Skeletal muscle tissue (tissue), 4 donors: ENCODE measurements around the gene FLRT3. TPM values are rescaled to one million over a fixed set of nuclear protein-coding genes. Genes with fewer than 3 reads are reported as not detected.

Source experiments
- H3K27ac ChIP-seq: one replicate; pipeline ENCODE4 v1.7.0; 2013; ENCODE audit warnings: mild to moderate bottlenecking, low read depth, low read length, inconsistent platforms
- H3K27me3 ChIP-seq, 3 donors: one replicate each; pipeline ENCODE4 v1.7.0; 2013; ENCODE audit warnings: low read length in 3 of 3; ENCODE audit not compliant: control insufficient read depth in 3 of 3, insufficient read depth in 3 of 3
- H3K36me3 ChIP-seq, 3 donors: one replicate each; pipeline ENCODE4 v1.7.0; 2013; ENCODE audit warnings: low read length in 3 of 3; ENCODE audit not compliant: control insufficient read depth in 3 of 3, insufficient read depth in 3 of 3
- H3K4me1 ChIP-seq, 3 donors: one replicate each; pipeline ENCODE4 v1.7.0; 2013; ENCODE audit warnings: low read length in 3 of 3, mild to moderate bottlenecking in 3 of 3; ENCODE audit not compliant: control insufficient read depth in 3 of 3, insufficient read depth in 3 of 3
- H3K4me3 ChIP-seq, 3 donors: one replicate each; pipeline ENCODE4 v1.7.0; 2013; ENCODE audit warnings: low read length in 3 of 3
- H3K9ac ChIP-seq, 3 donors: one replicate each; pipeline ENCODE4 v1.7.0; 2013; ENCODE audit warnings: low read length in 3 of 3, mild to moderate bottlenecking in 3 of 3, moderate library complexity in 2 of 3, low read depth in 1 of 3
- H3K9me3 ChIP-seq, 3 donors: one replicate each; pipeline ENCODE4 v1.7.0; 2013; ENCODE audit warnings: low read length in 3 of 3; ENCODE audit not compliant: control insufficient read depth in 3 of 3
- total RNA-seq: library from RNA; depleted of rRNA; stranded (reverse); fragments of >200 nt; gene quantifications from one replicate; pipeline ENCODE4 v1.2.3, GENCODE V29; 2014
- donor health status: Osteomylitis.

Gene FLRT3
- total RNA-seq = 9.4 TPM

DNA sequence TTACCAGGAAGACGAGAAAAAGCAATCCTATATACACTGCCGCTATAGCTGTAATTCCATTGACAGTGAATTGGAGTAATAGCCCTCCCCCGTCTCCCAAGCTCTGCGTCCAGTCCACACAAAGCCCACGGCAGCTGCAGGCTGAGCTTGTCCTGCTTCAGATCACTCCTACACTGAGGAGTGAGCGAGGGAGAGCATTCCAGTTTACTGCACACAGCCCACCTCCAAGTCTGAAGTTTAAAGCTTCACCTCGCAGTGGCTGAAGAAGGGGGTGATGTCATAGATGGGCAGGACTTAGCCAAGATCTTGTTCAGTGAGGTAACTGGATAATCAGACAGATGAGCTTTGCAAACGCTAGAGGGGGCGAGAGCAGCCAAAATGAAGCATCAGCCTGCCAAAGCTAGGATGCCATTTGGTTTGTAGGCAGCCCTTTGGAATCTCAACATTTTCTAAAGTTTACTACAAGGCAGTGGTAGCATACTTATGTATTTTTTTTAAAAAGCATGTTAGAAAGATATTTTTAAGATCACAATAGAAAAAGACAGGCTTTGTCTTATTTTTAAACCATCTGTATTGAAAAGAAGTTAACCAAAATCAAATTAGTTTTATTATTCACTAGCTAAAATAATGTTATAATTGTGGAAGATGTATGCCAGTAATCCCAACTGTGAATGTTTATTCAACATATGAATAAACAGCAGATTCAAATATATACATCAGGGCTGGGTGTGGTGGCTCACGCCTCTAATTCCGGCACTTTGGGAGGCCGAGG, at the start of gene FLRT3:
TSS of gene FLRT3 (minus strand) at position 213 of the 772 bp plus-strand sequence. CDS start 10,106 bp downstream, outside the sequence.
- H3K36me3 ChIP-seq = no peaks in the 10 kb centered on the region
- H3K27me3 ChIP-seq = no peaks in the 10 kb centered on the region
- peak within 1 kb of the TSS; percentile 59 for H3K27ac ChIP-seq
- H3K4me1 ChIP-seq = peaks cover 4 to 12% (median 10%) of the 10 kb centered on the region in 3 donors
- H3K4me3 ChIP-seq = peak within 1 kb of the TSS; percentile 68 to 78 (median 70)
- peak within 1 kb of the TSS; percentile 63 to 80 (median 69) for H3K9ac ChIP-seq
- H3K9me3 ChIP-seq = no peaks in the 10 kb centered on the region

DNA sequence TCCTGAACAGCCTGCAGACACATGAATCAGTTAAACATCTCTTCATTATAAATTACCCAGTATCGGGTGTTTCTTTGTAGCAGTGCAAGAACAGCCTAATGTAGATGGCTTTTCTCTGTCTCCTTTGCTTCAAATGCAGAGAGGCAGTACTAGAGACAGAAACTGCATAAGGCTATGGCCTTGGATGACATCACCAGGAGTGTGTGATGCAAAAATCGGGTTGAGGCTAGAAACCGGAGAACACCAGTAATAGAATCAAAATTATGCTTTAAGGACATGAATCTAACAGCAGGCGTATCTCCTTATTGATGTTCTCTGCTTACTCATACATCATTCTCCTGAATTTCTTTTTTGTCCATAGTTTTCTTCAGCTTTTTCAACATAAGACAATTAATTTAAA, 49.3 kb upstream of the FLRT3 start:
- no peak overlapping the region for H3K9ac ChIP-seq

DNA sequence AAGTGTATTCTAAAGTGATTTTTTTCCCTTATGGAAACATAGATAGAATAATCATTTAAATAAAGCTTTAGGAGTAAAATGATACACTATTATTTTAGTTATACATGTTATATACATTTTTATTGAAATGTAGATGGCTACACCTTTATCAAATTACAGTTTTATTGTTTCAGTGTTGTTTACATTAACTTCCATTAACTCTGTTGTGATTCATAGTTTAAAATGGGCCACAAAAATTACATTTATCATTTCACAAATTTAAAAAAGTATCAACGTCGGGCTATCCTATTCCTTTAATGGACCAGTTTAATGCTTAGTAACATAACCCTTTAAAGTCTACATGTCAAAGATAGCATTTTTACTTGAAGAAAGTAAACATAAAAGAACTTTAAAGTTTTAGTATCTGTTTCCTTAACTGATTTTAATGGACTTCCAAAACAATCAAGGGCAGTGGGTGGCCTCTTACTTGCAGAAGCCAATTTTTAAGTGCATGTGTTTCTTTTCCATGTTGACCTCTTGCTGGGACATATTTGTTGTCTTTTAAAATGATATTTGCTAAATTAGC, 47.8 kb upstream of the FLRT3 start:
- H3K36me3 ChIP-seq = no peaks in the 10 kb centered on the region
- no peaks in the 10 kb centered on the region for H3K4me1 ChIP-seq
- H3K9me3 ChIP-seq = peaks cover 0 to 7% (median 3%) of the 10 kb centered on the region in 3 donors
- H3K9ac ChIP-seq = no peak overlapping the region
- H3K27me3 ChIP-seq = no peaks in the 10 kb centered on the region
- no peak overlapping the region for H3K27ac ChIP-seq
- no peak overlapping the region for H3K4me3 ChIP-seq

More for the DNA sequence above, 49.3 kb upstream of the FLRT3 start:
- Histone ChIP-seq H3K4me1 (no peaks in the 10 kb centered on the region), H3K27me3 (no peaks in the 10 kb centered on the region), H3K36me3 (no peaks in the 10 kb centered on the region), H3K9me3 (peaks cover 0 to 7% (median 3%) of the 10 kb centered on the region in 3 donors), H3K4me3 (no peak overlapping the region), H3K27ac (no peak overlapping the region)

DNA sequence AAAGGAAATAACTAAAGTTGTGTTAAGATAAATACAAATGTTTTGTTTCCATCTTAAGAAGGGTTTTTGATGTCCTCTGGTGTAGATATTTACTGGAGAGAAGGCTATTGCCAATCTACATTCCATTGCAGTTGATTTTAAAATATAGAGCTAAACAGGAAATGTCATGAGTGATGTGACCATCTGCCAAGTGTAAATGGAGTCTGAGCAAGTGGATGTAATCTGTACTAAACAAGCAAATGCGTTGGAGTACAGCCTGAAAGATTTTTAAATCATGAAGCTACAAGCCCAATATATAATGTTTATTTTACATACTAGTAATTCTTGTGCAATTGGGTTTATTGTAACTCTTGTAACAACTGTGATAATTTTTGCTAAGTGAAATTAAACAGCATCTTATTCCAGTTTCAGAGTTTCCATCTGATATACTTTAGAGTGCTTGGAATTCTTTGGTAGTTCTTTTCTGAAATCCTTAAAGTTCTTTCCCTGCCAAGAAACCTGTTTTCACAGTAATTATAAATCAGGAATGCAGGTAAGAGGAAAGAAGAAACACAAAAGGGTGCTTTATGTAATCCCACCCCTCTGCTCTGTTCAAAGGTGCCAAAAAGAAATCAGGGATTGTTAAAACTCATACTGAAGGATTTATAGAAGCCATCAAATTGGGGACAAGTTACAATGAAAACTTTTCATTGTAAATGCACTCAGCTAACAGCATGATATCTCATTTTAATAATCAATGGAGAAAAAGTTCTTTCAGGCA, 47.2 kb upstream of the FLRT3 start:
- peaks cover 0 to 7% (median 3%) of the 10 kb centered on the region in 3 donors for H3K9me3 ChIP-seq
- H3K36me3 ChIP-seq = no peaks in the 10 kb centered on the region
- H3K27me3 ChIP-seq = no peaks in the 10 kb centered on the region

DNA sequence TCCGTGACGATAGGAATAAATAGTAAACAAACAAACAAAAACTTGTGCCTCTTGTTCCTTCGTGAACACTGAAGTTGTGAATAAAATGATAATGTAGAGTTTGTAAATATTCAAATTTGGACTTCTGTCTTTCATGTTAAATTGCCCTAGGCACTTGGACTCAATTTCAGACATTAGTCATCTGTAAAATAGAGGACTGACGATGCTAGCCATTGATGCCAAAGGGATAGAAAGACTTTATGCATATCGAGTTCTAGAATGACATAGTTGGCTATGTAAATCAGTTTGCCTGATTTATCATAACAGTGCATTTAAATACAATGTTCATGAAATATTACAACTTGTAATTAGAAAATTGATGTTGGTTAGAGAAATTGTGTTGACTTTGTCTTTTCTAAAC, 45.9 kb upstream of the FLRT3 start:
- Histone ChIP-seq H3K27me3 (no peaks in the 10 kb centered on the region), H3K4me3 (no peak overlapping the region), H3K27ac (no peak overlapping the region), H3K36me3 (no peaks in the 10 kb centered on the region), H3K4me1 (no peaks in the 10 kb centered on the region), H3K9me3 (peaks cover 0 to 7% (median 3%) of the 10 kb centered on the region in 3 donors), H3K9ac (no peak overlapping the region)

More for the DNA sequence above, 47.2 kb upstream of the FLRT3 start:
- H3K4me1 ChIP-seq = no peaks in the 10 kb centered on the region
- no peak overlapping the region for H3K4me3 ChIP-seq
- no peak overlapping the region for H3K9ac ChIP-seq
- no peak overlapping the region for H3K27ac ChIP-seq

DNA sequence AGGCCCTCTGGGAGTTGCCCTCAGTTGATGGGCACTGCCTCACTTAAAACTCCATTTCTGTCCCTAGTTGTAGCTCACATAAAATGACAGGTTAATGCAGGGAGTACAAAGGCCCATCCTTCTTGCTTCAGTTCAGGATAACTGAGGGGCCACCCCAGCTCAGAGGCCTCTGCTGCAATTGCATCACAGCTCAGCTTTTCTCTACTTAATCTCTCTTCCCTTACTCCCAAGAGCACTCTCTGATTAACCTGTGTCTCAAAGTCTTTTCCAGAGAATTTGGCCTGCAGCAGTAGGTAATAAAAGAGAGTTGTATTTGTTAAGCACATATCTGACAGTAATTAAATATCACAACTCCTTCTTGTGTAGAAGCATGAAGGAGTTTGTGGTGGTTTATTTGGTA, 40.9 kb upstream of the FLRT3 start:
- Histone ChIP-seq H3K36me3 (no peaks in the 10 kb centered on the region), H3K9me3 (no peaks in the 10 kb centered on the region), H3K27me3 (no peaks in the 10 kb centered on the region), H3K4me3 (no peak overlapping the region), H3K4me1 (no peaks in the 10 kb centered on the region), H3K9ac (no peak overlapping the region), H3K27ac (no peak overlapping the region)

DNA sequence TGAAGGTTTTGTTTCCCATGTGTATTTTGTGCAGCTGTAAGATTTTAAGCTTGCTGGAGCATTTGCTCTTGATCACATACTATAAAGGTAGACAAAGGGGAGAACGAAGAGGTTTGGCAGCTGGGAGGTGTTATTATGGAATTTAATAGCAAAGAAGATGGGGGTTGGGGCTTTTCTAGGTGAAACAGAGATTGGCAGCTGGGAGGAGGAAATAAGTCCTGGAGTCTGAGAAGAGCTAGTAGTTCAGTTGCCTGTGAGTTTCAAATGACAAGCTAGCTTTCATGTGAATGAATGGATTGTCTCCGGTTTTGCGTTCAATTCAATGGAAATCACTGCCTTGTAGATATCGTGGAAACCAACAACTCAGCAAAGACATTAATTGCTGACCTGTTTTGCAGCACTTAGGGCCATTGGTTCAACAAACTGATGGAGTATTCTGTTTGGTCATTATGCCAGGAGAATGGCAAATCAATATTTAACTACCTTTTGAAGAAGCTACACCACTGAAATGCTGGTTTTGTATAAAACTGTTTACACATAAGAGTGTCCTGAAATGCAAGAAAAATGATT, 38.1 kb upstream of the FLRT3 start:
- Histone ChIP-seq H3K9me3 (no peaks in the 10 kb centered on the region), H3K36me3 (no peaks in the 10 kb centered on the region), H3K27me3 (no peaks in the 10 kb centered on the region), H3K4me3 (no peak overlapping the region), H3K27ac (no peak overlapping the region), H3K9ac (no peak overlapping the region), H3K4me1 (no peaks in the 10 kb centered on the region)

DNA sequence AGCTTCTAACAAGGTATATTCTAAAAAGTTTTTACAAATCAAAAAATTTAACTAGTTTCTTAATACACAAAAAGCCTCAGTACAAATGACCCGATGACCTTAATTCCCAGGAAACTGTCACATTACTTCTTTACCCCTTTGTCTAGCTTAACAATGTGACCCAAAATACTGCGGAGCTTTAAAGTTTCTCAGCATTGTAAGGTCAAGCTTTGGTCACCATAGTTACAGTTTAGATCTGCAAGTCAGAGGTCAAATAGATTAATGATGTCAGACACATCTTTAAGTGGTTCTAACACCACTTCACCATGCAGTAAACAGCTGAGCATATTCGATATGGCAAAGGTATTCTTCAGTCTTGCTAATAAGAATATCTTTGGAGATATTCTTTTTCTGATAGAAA, 36.8 kb upstream of the FLRT3 start:
- no peaks in the 10 kb centered on the region for H3K4me1 ChIP-seq
- no peak overlapping the region for H3K27ac ChIP-seq
- no peak overlapping the region for H3K4me3 ChIP-seq
- no peak overlapping the region for H3K9ac ChIP-seq
- H3K9me3 ChIP-seq = no peaks in the 10 kb centered on the region
- no peaks in the 10 kb centered on the region for H3K36me3 ChIP-seq
- no peaks in the 10 kb centered on the region for H3K27me3 ChIP-seq

DNA sequence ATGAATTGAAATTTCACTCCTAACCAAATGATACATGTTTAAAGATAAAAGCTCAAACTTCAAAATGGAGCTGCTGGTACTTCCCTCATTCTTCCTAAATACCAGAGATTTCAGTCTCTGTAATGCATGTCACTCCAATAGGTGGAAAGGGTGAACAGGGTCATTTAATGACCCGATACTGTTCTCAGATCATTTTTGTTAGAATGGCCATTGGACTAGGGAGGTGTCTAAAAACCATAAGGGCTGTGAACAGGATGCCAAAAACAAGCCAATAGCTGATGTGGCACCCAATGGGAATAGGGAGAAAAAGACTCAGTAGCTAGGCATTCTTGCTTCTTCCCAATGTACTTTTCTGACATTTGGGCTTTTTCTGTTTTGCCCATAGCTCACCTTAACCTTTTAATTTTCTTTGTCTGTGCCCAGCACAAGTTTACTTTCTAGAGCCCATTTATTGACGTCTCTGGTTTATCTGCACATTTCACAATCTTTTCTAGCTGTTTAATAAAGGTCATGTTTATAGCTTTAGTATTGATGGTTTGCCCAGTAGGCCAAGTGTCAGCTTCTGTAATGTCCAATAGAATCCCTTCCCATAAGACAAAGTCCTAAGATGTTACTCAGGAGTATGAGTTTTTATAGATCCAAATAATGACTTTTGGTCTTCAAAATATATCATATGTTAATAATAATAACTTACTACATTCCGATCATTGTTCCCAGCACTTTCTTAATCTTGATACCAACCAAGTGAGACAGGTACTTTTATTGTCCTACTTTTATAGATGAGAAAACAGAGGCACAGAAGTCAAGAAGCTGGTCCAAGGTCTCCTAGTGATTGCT, 24.3 kb upstream of the FLRT3 start:
- Histone ChIP-seq H3K36me3 (no peaks in the 10 kb centered on the region), H3K4me3 (no peak overlapping the region)

More for the DNA sequence above, 24.3 kb upstream of the FLRT3 start:
- no peaks in the 10 kb centered on the region for H3K27me3 ChIP-seq
- H3K9ac ChIP-seq = no peak overlapping the region
- no peaks in the 10 kb centered on the region for H3K9me3 ChIP-seq
- H3K27ac ChIP-seq = no peak overlapping the region
- no peaks in the 10 kb centered on the region for H3K4me1 ChIP-seq
